ENCODE measurements around the gene TINCR. TPM values are rescaled to one million over a fixed set of nuclear protein-coding genes. Genes with fewer than 3 reads are reported as not detected.

Gene TINCR
- total RNA-seq, 4 donors from 2014 or later: 0.33 to 0.51 (median 0.41) TPM

DNA sequence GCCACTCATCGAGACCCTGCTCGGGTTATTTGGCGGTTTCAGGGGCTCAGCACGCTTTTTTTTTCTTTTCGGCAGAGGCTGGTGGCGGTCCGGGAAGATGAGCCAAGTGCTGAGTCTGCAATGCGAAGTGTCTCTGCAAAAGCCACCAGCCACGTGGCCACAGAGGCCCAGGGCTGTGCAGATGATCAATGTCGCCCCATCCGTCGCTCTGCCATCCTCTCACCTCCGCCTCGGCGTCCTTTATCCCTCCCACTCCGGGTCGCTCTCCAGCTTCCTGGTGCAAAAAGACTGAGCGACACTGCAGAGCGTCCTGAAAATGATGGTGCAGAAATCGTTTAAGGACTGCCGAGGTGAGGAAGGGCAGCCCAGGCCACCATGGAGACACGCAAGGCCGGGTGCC lies 55.0 kb downstream of the TINCR start:
- TF ChIP-seq, protein P1, sequence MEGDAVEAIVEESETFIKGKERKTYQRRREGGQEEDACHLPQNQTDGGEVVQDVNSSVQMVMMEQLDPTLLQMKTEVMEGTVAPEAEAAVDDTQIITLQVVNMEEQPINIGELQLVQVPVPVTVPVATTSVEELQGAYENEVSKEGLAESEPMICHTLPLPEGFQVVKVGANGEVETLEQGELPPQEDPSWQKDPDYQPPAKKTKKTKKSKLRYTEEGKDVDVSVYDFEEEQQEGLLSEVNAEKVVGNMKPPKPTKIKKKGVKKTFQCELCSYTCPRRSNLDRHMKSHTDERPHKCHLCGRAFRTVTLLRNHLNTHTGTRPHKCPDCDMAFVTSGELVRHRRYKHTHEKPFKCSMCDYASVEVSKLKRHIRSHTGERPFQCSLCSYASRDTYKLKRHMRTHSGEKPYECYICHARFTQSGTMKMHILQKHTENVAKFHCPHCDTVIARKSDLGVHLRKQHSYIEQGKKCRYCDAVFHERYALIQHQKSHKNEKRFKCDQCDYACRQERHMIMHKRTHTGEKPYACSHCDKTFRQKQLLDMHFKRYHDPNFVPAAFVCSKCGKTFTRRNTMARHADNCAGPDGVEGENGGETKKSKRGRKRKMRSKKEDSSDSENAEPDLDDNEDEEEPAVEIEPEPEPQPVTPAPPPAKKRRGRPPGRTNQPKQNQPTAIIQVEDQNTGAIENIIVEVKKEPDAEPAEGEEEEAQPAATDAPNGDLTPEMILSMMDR (IDR thresholded peaks at IDR 0.05; ENCODE audit: low read depth): no peak

Small RNA genes lying within 50 kb of the gene (small RNA-seq; reads per million reads assigned to genes)
- not detected for gene SNRPEP4

Other genes with a start within 250 kb of the TINCR start
- gene PTPRS, start 227.1 kb downstream of the TINCR start, total RNA-seq: 100 to 1,000 TPM; 261 to 700 (median 461) TPM
- gene ZNRF4, start 112.5 kb downstream of the TINCR start, total RNA-seq: not detected
- 10 to 100 TPM; 33.6 to 72.0 (median 45.2) TPM for gene SAFB2, start 54.8 kb upstream of the TINCR start, total RNA-seq
- 100 to 1,000 TPM in 2 of 4 donors, 10 to 100 TPM in 2; 65.5 to 135 (median 86.4) TPM for gene SAFB, start 55.1 kb upstream of the TINCR start, total RNA-seq
- gene MICOS13, start 112.6 kb upstream of the TINCR start, total RNA-seq: 10 to 100 TPM; 41.1 to 67.8 (median 47.7) TPM
- gene HSD11B1L, start 113.1 kb upstream of the TINCR start, total RNA-seq: 10 to 100 TPM in 1 of 4 donors, 1 to 10 TPM in 3; 4.1 to 13.4 (median 7.6) TPM
- gene RPL36, start 122.3 kb upstream of the TINCR start, total RNA-seq: 100 to 1,000 TPM; 617 to 960 (median 857) TPM
- 10 to 100 TPM; 38.8 to 90.4 (median 43.5) TPM for gene LONP1, start 152.2 kb upstream of the TINCR start, total RNA-seq
- not detected for gene CATSPERD, start 152.7 kb upstream of the TINCR start, total RNA-seq
- 1 to 10 TPM in 1 of 4 donors, under 1 TPM in 1, not detected in 2; 0.66 to 1.9 TPM for gene PRR22, start 216.8 kb upstream of the TINCR start, total RNA-seq
- gene DUS3L, start 223.2 kb upstream of the TINCR start, total RNA-seq: 10 to 100 TPM; 19.4 to 25.1 (median 23.8) TPM
- gene NRTN, start 237.1 kb upstream of the TINCR start, total RNA-seq: not detected